Prostate gland (tissue), 2 donors: ENCODE data around the gene MITF.

ENCODE experiments used
- CTCF ChIP-seq, 4 experiments: fragments of 200-600 bp in 2 of 4; fragments of 450-650 bp in 2 of 4; sonication (generic) in 2 of 4; IDR thresholded peaks; 1 replicate in 3 of 4; 2 replicates in 1 of 4; pipeline ENCODE4 v1.5.1; 2016 to 2019; ENCODE audit warnings: antibody characterized with exemption in 4 of 4, mild to moderate bottlenecking in 2 of 4, moderate library complexity in 2 of 4
- POLR2A ChIP-seq: fragments of 450-650 bp; IDR thresholded peaks from one replicate; pipeline ENCODE4 v1.6.1; 2016; ENCODE audit warnings: antibody characterized with exemption, mild to moderate bottlenecking

GRCh38 chr3:69770976-69771634 lies 31.8 kb downstream of the MITF start:
- TF ChIP-seq CTCF (IDR thresholded peaks at IDR 0.05) (no peak), POLR2A (no peak)
